Astrocyte (in vitro differentiated cells and primary cell): ENCODE results near the gene INPP4B. TPM values are rescaled to one million over a fixed set of nuclear protein-coding genes. Genes with fewer than 3 reads are reported as not detected.

Source experiments
- DNase-seq: peaks from one replicate; pipeline ENCODE4 v3.0.0-alpha.2; 2010; ENCODE audit warnings: low read depth
- FAIRE-seq: peaks from 2 replicates; lab custom pipeline; 2011; peaks lifted over from hg19 to GRCh38; lab: Jason Lieb, UNC
- H2AFZ ChIP-seq: 2 replicates; pipeline ENCODE4 v1.6.0; 2012; ENCODE audit warnings: low read depth, low read length, inconsistent platforms
- H3K27ac ChIP-seq: 2 replicates; pipeline ENCODE4 v1.5.1; 2011; ENCODE audit warnings: low read depth, low read length, inconsistent platforms
- H3K27me3 ChIP-seq: 2 replicates; pipeline ENCODE4 v1.6.0; 2011; ENCODE audit warnings: low read length, inconsistent platforms; ENCODE audit not compliant: insufficient read depth
- H3K36me3 ChIP-seq: 2 replicates; pipeline ENCODE4 v1.5.1; 2011; ENCODE audit warnings: low read length, inconsistent platforms; ENCODE audit not compliant: insufficient read depth
- H3K4me1 ChIP-seq: 2 replicates; pipeline ENCODE4 v1.5.1; 2011; ENCODE audit warnings: low read length, inconsistent platforms; ENCODE audit not compliant: insufficient read depth
- H3K4me2 ChIP-seq: 2 replicates; pipeline ENCODE4 v1.6.0; 2012; ENCODE audit warnings: low read length, inconsistent platforms
- H3K4me3 ChIP-seq: 2 replicates; pipeline ENCODE4 v1.5.1; 2011; ENCODE audit warnings: low read depth, mild to moderate bottlenecking, low read length, inconsistent platforms; ENCODE audit not compliant: insufficient read depth
- H3K79me2 ChIP-seq: 2 replicates; pipeline ENCODE4 v1.6.0; 2012; ENCODE audit warnings: mild to moderate bottlenecking, low read length, inconsistent platforms; ENCODE audit not compliant: insufficient read depth
- H3K9ac ChIP-seq: 2 replicates; pipeline ENCODE4 v1.6.0; 2012; ENCODE audit warnings: mild to moderate bottlenecking, low read length, inconsistent platforms
- H3K9me3 ChIP-seq: 2 replicates; pipeline ENCODE4 v1.5.1; 2012; ENCODE audit warnings: low read depth, mild to moderate bottlenecking, low read length, inconsistent platforms; ENCODE audit not compliant: insufficient read depth
- H4K20me1 ChIP-seq: 2 replicates; pipeline ENCODE4 v1.6.0; 2012; ENCODE audit warnings: low read length, inconsistent platforms; ENCODE audit not compliant: insufficient read depth
- H3K27ac Mint-ChIP-seq: one replicate; pipeline ENCODE4 v1.8.0; 2021; ENCODE audit warnings: mild to moderate bottlenecking, mixed read lengths; ENCODE audit not compliant: unreplicated experiment
- H3K27me3 Mint-ChIP-seq: one replicate; pipeline ENCODE4 v1.8.0; 2021; ENCODE audit warnings: low read depth, mixed read lengths; ENCODE audit not compliant: unreplicated experiment
- H3K36me3 Mint-ChIP-seq: one replicate; pipeline ENCODE4 v1.8.0; 2021; ENCODE audit warnings: low read depth, mixed read lengths; ENCODE audit not compliant: unreplicated experiment
- H3K4me1 Mint-ChIP-seq: one replicate; pipeline ENCODE4 v1.8.0; 2021; ENCODE audit warnings: low read depth, mixed read lengths; ENCODE audit not compliant: unreplicated experiment
- H3K4me3 Mint-ChIP-seq: one replicate; pipeline ENCODE4 v1.8.0; 2021; ENCODE audit warnings: mild to moderate bottlenecking, moderate library complexity, mixed read lengths; ENCODE audit not compliant: unreplicated experiment
- H3K9me3 Mint-ChIP-seq: one replicate; pipeline ENCODE4 v1.8.0; 2021; ENCODE audit warnings: mild to moderate bottlenecking, mixed read lengths; ENCODE audit not compliant: unreplicated experiment
- CTCF ChIP-seq: IDR thresholded peaks from 2 replicates; pipeline ENCODE4 v1.5.1; 2011; ENCODE audit warnings: low read depth, mild to moderate bottlenecking, inconsistent platforms, low read length, moderate library complexity; ENCODE audit not compliant: insufficient read depth
- EZH2 ChIP-seq: IDR thresholded peaks from 2 replicates; pipeline ENCODE4 v1.6.1; 2012; ENCODE audit warnings: mild to moderate bottlenecking, low read length, inconsistent platforms; ENCODE audit not compliant: insufficient read depth
- total RNA-seq: library from RNA; stranded (reverse); gene quantifications from 2 replicates; pipeline ENCODE4 v1.2.1, GENCODE V29; 2021

Gene INPP4B
- total RNA-seq, 1 donor from 2014 or later, result 2.8 TPM

- no peaks in the 10 kb centered on the region for H3K27me3 Mint-ChIP-seq
These were observed 238.1 kb downstream of the INPP4B start for GRCh38 chr4:142607976-142608375.

GRCh38 chr4:142600952-142601351 is 245.1 kb downstream of the INPP4B start:
- Histone ChIP-seq H3K27ac (no peak overlapping the region), H3K79me2 (no peaks in the 10 kb centered on the region), H2AFZ (no peak overlapping the region), H4K20me1 (no peaks in the 10 kb centered on the region), H3K36me3 (no peaks in the 10 kb centered on the region), H3K4me1 (no peaks in the 10 kb centered on the region), H3K9me3 (no peaks in the 10 kb centered on the region), H3K9ac (no peak overlapping the region), H3K4me3 (no peak overlapping the region), H3K4me2 (no peak overlapping the region), H3K27me3 (no peaks in the 10 kb centered on the region)
- no peaks in the 10 kb centered on the region for H3K27me3 Mint-ChIP-seq
- TF ChIP-seq CTCF (no peak), EZH2 (no peak)
- H3K27ac Mint-ChIP-seq, result no peak overlapping the region
- peaks cover 18% of the 10 kb centered on the region for H3K9me3 Mint-ChIP-seq
- H3K36me3 Mint-ChIP-seq, result no peaks in the 10 kb centered on the region
- no peak for DNase-seq
- H3K4me3 Mint-ChIP-seq, result no peak overlapping the region
- no peaks in the 10 kb centered on the region for H3K4me1 Mint-ChIP-seq
- FAIRE-seq, result no peak

More at GRCh38 chr4:142607976-142608375, 238.1 kb downstream of the INPP4B start:
- Histone ChIP-seq H3K36me3 (no peaks in the 10 kb centered on the region), H3K9me3 (no peaks in the 10 kb centered on the region), H3K4me2 (no peak overlapping the region), H2AFZ (no peak overlapping the region), H3K9ac (no peak overlapping the region), H3K27ac (no peak overlapping the region), H3K4me3 (no peak overlapping the region), H3K4me1 (no peaks in the 10 kb centered on the region), H3K79me2 (no peaks in the 10 kb centered on the region), H4K20me1 (no peaks in the 10 kb centered on the region), H3K27me3 (no peaks in the 10 kb centered on the region)
- no peak overlapping the region for H3K4me3 Mint-ChIP-seq
- FAIRE-seq (no peak), DNase-seq (no peak)
- H3K9me3 Mint-ChIP-seq, result peaks cover 11% of the 10 kb centered on the region
- no peaks in the 10 kb centered on the region for H3K36me3 Mint-ChIP-seq
- H3K27ac Mint-ChIP-seq, result no peak overlapping the region
- TF ChIP-seq EZH2 (no peak), CTCF (no peak)
- H3K4me1 Mint-ChIP-seq, result no peaks in the 10 kb centered on the region

GRCh38 chr4:142598132-142598531 is 248.0 kb downstream of the INPP4B start:
- Histone ChIP-seq H3K4me2 (no peak overlapping the region), H3K27ac (no peak overlapping the region), H3K36me3 (no peaks in the 10 kb centered on the region), H3K79me2 (no peaks in the 10 kb centered on the region), H3K27me3 (no peaks in the 10 kb centered on the region), H3K4me1 (no peaks in the 10 kb centered on the region), H3K4me3 (no peak overlapping the region), H3K9ac (no peak overlapping the region), H2AFZ (no peak overlapping the region), H3K9me3 (no peaks in the 10 kb centered on the region), H4K20me1 (no peaks in the 10 kb centered on the region)
- Mint-ChIP-seq H3K4me3 (no peak overlapping the region), H3K4me1 (no peaks in the 10 kb centered on the region), H3K27me3 (no peaks in the 10 kb centered on the region), H3K9me3 (peaks cover 8% of the 10 kb centered on the region), H3K36me3 (no peaks in the 10 kb centered on the region), H3K27ac (no peak overlapping the region)
- TF ChIP-seq EZH2 (no peak), CTCF (no peak)
- FAIRE-seq (no peak), DNase-seq (no peak)
